ENCODE measurements around the gene DGKG.

DNA sequence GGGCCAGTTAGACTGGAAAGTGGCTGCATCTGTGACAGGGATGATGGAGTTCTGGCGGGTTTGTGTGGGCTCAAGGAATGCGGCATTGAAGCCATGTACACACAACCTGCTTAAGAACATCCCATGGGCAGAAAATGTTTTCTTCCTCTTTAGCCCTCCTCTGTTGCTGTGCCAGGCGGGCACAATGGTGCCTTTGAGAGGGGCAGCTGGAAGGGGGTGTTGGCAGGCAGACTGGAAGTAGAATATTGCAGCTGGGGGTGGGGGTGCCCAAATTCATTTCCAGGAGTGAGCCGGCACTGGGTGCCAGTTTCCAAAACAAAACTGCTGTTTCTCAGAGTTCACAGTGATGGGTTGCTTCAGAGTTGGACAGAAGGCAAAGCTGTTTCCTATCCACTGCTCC, 161.3 kb downstream of the DGKG start:
- TF ChIP-seq EP300 (IDR thresholded peaks at IDR 0.05), result no peak
- TF ChIP-seq, protein P1, sequence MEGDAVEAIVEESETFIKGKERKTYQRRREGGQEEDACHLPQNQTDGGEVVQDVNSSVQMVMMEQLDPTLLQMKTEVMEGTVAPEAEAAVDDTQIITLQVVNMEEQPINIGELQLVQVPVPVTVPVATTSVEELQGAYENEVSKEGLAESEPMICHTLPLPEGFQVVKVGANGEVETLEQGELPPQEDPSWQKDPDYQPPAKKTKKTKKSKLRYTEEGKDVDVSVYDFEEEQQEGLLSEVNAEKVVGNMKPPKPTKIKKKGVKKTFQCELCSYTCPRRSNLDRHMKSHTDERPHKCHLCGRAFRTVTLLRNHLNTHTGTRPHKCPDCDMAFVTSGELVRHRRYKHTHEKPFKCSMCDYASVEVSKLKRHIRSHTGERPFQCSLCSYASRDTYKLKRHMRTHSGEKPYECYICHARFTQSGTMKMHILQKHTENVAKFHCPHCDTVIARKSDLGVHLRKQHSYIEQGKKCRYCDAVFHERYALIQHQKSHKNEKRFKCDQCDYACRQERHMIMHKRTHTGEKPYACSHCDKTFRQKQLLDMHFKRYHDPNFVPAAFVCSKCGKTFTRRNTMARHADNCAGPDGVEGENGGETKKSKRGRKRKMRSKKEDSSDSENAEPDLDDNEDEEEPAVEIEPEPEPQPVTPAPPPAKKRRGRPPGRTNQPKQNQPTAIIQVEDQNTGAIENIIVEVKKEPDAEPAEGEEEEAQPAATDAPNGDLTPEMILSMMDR (IDR thresholded peaks at IDR 0.05), result no peak
